HUES6 (cell line): ENCODE results near the gene RNF208.
A peak's percentile ranks its signal among the peaks of the same experiment; 100 is the strongest.

Source experiments
- H3K27ac ChIP-seq: 2 replicates; pipeline ENCODE4 v1.7.0; 2013; ENCODE audit warnings: low read depth, mild to moderate bottlenecking, low read length, inconsistent platforms
- H3K27me3 ChIP-seq: 2 replicates; pipeline ENCODE4 v1.6.1; 2013; ENCODE audit warnings: low read length; ENCODE audit not compliant: control insufficient read depth, insufficient read depth
- H3K36me3 ChIP-seq: 2 replicates; pipeline ENCODE4 v1.6.1; 2013; ENCODE audit warnings: low read length; ENCODE audit not compliant: control insufficient read depth, insufficient read depth
- H3K4me1 ChIP-seq: 2 replicates; pipeline ENCODE4 v1.6.1; 2013; ENCODE audit warnings: low read length; ENCODE audit not compliant: control insufficient read depth, insufficient read depth
- H3K4me3 ChIP-seq: 2 replicates; pipeline ENCODE4 v1.5.1; 2013; ENCODE audit warnings: low read depth, low read length
- H3K9ac ChIP-seq: one replicate; pipeline ENCODE4 v1.6.1; 2013; ENCODE audit warnings: mild to moderate bottlenecking, low read length
- H3K9me3 ChIP-seq: 2 replicates; pipeline ENCODE4 v1.6.1; 2013; ENCODE audit warnings: low read depth, low read length; ENCODE audit not compliant: control insufficient read depth, insufficient read depth

Gene RNF208

GRCh38 chr9:137191691-137192447, 30.2 kb downstream of the RNF208 start:
- Histone ChIP-seq H3K4me1 (peaks cover 24% of the 10 kb centered on the region), H3K9ac (no peak overlapping the region), H3K27ac (no peak overlapping the region), H3K9me3 (no peaks in the 10 kb centered on the region), H3K4me3 (no peak overlapping the region), H3K27me3 (no peaks in the 10 kb centered on the region), H3K36me3 (peaks cover 21% of the 10 kb centered on the region)

DNA sequence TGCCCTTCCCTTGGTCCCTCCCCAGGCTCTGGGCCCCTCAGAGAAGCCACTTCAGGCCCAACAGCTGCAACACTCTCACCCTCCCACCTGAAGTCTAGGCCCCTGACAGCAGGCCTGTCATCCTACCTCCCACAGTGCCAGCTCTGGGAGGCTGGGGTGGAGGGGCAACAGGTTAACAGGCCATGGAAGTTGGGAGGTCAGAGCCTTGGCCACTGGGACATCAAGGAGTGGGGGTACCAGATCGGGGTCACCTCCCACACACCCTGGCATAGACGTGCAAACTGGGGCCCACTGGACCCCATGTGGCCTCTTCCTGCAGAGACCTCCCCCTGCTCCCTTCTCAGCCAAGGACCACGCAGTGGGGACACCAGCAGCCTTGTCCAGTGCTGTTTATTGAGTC, 30.8 kb downstream of the RNF208 start:
- no peak overlapping the region for H3K27ac ChIP-seq
- no peak overlapping the region for H3K4me3 ChIP-seq

GRCh38 chr9:137190315-137190856, 31.7 kb downstream of the RNF208 start:
- Histone ChIP-seq H3K27me3 (no peaks in the 10 kb centered on the region), H3K36me3 (peaks cover 33% of the 10 kb centered on the region), H3K27ac (no peak overlapping the region), H3K9me3 (no peaks in the 10 kb centered on the region), H3K4me1 (peaks cover 24% of the 10 kb centered on the region), H3K4me3 (no peak overlapping the region), H3K9ac (no peak overlapping the region)

More for the DNA sequence above, 30.8 kb downstream of the RNF208 start:
- Histone ChIP-seq H3K36me3 (peaks cover 25% of the 10 kb centered on the region), H3K9ac (no peak overlapping the region), H3K4me1 (peaks cover 24% of the 10 kb centered on the region), H3K27me3 (no peaks in the 10 kb centered on the region), H3K9me3 (no peaks in the 10 kb centered on the region)

- Histone ChIP-seq H3K4me3 (peak overlapping the region; percentile 95), H3K27ac (0 out of 2 replicates have a peak overlapping the region, but pooled peaks have one; percentile 46), H3K9me3 (no peaks in the 10 kb centered on the region), H3K4me1 (peaks cover 17% of the 10 kb centered on the region), H3K36me3 (peaks cover 40% of the 10 kb centered on the region), H3K9ac (peak overlapping the region; percentile 81), H3K27me3 (no peaks in the 10 kb centered on the region)
Measured at GRCh38 chr9:137189297-137190295, 32.4 kb downstream of the RNF208 start.

- Histone ChIP-seq H3K9ac (peak within 1 kb of the TSS; percentile 81), H3K9me3 (no peaks in the 10 kb centered on the region), H3K4me1 (peaks cover 11% of the 10 kb centered on the region), H3K36me3 (peaks cover 49% of the 10 kb centered on the region), H3K27me3 (no peaks in the 10 kb centered on the region), H3K27ac (peak within 1 kb of the TSS; percentile 46; the same call in 1 of the 2 replicates), H3K4me3 (peak within 1 kb of the TSS; percentile 95)
Measured at GRCh38 chr9:137188490-137189296, 33.3 kb downstream of the RNF208 start, which contains the start of the genes ANAPC2 and SSNA1. Gene ANAPC2 (minus strand): TSS chr9:137188560. CDS start chr9:137188532, 28 bp downstream. Gene SSNA1 (plus strand): TSS chr9:137188676. CDS start chr9:137188727, 51 bp downstream.

DNA sequence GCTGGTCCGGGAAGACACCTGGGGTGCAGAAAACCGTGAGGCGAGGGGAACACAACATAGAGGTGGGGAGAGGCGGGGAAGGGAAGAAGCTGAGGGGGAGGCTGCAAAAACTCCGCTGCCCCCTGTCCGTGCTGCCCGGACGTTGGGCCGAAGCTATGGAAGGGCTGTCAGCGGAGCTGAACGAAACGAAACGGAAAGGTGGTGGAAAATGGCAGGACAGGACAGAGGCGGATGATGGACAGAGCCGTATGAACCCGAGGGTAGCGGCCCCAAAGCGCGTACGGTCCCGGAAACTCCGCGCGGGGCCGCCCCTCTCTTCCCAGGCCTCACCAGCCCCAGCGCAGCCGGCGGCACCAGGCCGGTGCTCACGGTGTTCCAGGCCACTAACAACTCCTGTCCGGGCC, 34.0 kb downstream of the RNF208 start:
- Histone ChIP-seq H3K9me3 (no peaks in the 10 kb centered on the region), H3K4me1 (peaks cover 11% of the 10 kb centered on the region), H3K27ac (no peak overlapping the region; the same call in 1 of the 2 replicates), H3K4me3 (peak overlapping the region; percentile 95), H3K27me3 (no peaks in the 10 kb centered on the region), H3K36me3 (peaks cover 55% of the 10 kb centered on the region), H3K9ac (peak overlapping the region; percentile 81)

GRCh38 chr9:137187386-137187785, 34.7 kb downstream of the RNF208 start:
- Histone ChIP-seq H3K36me3 (peaks cover 62% of the 10 kb centered on the region), H3K4me1 (peaks cover 11% of the 10 kb centered on the region), H3K4me3 (peak overlapping the region; percentile 95), H3K27me3 (no peaks in the 10 kb centered on the region), H3K9me3 (no peaks in the 10 kb centered on the region), H3K9ac (peak overlapping the region; percentile 81), H3K27ac (no peak overlapping the region)

- peaks cover 11% of the 10 kb centered on the region for H3K4me1 ChIP-seq
- no peak overlapping the region for H3K9ac ChIP-seq
- no peaks in the 10 kb centered on the region for H3K9me3 ChIP-seq
- no peak overlapping the region for H3K27ac ChIP-seq
- H3K27me3 ChIP-seq, result no peaks in the 10 kb centered on the region
- no peak overlapping the region for H3K4me3 ChIP-seq
- H3K36me3 ChIP-seq, result peaks cover 63% of the 10 kb centered on the region
Measured at GRCh38 chr9:137186385-137186784, 35.7 kb downstream of the RNF208 start.

DNA sequence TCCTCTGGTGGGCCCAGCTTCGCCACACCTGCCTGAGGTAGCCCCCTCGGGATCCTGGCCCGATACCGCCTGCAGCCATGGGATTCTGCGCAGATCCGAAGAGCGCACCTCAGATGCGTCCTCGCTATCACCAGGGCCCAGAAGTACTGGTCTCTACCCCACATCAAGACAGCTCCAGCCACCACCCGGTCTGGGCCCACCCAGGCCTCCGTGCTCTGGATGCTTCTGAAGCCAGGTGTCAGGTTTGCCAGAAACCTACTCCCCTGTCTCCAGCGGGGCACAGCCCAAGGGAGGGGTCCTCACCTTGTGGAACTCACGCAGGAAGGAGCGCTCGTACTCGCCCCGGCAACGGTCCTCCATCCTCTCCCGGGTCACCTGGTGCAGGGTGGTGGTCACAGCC, 36.1 kb downstream of the RNF208 start:
- Histone ChIP-seq H3K27ac (no peak overlapping the region), H3K9me3 (no peaks in the 10 kb centered on the region), H3K4me3 (no peak overlapping the region), H3K4me1 (peaks cover 11% of the 10 kb centered on the region), H3K36me3 (peaks cover 61% of the 10 kb centered on the region), H3K27me3 (no peaks in the 10 kb centered on the region), H3K9ac (no peak overlapping the region)
